Testis (tissue), 2 donors: ENCODE results near the gene TMPRSS11D.

Source experiments
- CTCF ChIP-seq, 3 experiments: fragments of 450-650 bp in 2 of 3; fragments of 200-600 bp in 1 of 3; sonication (generic) in 1 of 3; IDR thresholded peaks; one replicate each; pipeline ENCODE4 v1.5.1; 2016 to 2019; ENCODE audit warnings: antibody characterized with exemption in 3 of 3, mild to moderate bottlenecking in 2 of 3, moderate library complexity in 1 of 3
- POLR2A ChIP-seq: fragments of 450-650 bp; IDR thresholded peaks from one replicate; pipeline ENCODE4 v1.6.1; 2017; ENCODE audit warnings: antibody characterized with exemption, mild to moderate bottlenecking, moderate library complexity

- peak in 1 of 3 experiments; percentile 11 for TF ChIP-seq CTCF (IDR thresholded peaks at IDR 0.05)
- TF ChIP-seq POLR2A, result no peak
Observed at GRCh38 chr4:67871867-67872266, 11.9 kb downstream of the TMPRSS11D start.
